Ramos (cell line): ENCODE measurements around the gene PPM1J.
"Not testable (repeated sequence)": the region's sequence is repeated elsewhere in the genome, so short reads cannot be mapped to it uniquely, and the experiment has no call there.

Experiments
- in situ Hi-C: fragments of 300-500 bp; cut with MboI; formaldehyde crosslinking; loops from one replicate; pipeline ENCODE4 v1.14.3; 2022; ENCODE audit warnings: low sequenced_read_pairs; ENCODE audit not compliant: unreplicated experiment

Gene PPM1J

DNA sequence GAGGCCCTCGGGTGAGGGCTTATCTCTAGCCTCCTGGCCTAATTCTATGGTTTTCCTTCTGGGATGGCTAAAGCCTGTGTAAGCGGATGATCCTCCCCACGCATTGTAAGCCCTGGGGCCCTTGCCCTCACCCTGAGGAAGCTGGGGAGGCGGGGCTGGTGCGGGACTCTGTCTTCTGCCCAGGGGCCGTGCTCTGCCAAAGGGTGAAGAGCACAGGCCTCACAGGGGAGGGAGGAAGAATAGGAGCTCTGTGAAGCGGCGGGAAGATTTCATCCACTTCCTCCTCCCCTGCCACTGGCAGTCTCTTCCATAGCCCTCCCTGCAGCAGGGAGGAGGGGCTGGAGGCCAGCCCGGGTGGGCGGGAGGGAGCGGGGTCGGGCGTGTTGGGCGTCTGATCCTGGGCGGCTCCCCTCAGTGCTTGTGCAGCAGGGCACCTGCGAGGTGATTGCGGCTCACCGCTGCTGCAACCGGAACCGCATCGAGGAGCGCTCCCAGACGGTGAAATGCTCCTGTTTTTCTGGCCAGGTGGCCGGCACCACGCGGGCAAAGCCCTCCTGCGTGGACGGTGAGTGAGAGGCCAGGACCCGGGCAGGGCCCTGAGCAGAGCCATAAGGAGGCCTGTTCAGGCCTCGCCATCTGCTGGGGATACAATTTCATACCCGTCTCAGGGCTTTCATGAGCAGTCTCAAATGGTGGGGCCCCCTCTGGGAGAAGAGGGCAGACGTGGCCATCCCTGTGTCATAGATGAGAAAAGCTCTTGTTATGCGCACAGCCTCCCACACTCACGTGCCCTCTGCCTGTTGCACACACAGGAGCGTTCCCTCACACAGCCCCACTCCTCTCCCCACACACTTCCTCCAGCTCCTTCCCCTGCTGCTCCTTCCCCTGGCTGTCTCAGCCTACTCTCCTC, 7.7 kb upstream of the PPM1J start:
- in situ Hi-C loops, result no loop called here

- in situ Hi-C loops, result no loop called here
These were observed 6.9 kb upstream of the PPM1J start for GRCh38 chr1:112721966-112722524.

DNA sequence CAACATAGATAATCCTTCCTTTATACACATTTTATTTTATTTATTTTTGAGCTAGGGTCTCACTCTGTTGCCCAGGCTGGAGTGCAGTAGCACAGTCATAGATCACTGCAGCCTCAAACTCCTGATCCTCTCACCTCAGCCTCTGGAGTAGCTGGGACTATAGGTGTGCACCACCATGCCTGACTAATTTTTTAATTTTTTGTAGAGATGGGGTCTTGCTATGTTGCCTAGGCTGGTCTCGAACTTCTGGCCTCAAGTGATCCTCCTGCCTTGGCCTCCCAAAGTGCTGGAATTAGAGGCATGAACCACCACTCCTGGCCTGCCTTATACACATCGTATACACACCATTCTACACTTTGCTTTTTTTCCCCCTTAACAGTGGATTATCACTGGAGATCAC, 6.2 kb upstream of the PPM1J start:
- in situ Hi-C loops, result not testable (repeated sequence)

GRCh38 chr1:112720800-112721199, 5.7 kb upstream of the PPM1J start:
- in situ Hi-C loops, result no loop called here

DNA sequence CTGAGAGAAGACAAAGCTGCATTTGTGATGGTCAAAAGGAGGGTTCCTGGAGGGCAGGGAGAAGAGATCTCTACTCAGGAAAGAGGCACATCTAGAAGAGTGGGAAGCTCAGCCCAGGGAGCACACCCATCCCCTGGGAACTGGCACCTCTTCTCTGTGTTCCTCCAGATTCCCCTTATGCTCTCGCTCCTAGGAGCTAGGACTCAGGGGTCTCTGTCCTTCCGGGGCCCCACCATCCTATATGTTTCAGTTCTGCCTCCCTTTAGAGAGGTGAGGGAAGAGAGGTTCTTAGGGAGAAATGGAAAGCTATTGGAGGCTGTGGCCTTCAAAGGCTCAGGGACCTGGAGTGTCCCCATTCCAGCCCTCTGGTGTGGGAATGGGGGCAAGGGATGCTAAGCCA, 4.6 kb upstream of the PPM1J start:
- in situ Hi-C loops, result loop anchor here (5.0 to 10.0 kb wide), 2 partner anchors 88 to 315 kb away; no protein-coding TSS in a partner anchor

DNA sequence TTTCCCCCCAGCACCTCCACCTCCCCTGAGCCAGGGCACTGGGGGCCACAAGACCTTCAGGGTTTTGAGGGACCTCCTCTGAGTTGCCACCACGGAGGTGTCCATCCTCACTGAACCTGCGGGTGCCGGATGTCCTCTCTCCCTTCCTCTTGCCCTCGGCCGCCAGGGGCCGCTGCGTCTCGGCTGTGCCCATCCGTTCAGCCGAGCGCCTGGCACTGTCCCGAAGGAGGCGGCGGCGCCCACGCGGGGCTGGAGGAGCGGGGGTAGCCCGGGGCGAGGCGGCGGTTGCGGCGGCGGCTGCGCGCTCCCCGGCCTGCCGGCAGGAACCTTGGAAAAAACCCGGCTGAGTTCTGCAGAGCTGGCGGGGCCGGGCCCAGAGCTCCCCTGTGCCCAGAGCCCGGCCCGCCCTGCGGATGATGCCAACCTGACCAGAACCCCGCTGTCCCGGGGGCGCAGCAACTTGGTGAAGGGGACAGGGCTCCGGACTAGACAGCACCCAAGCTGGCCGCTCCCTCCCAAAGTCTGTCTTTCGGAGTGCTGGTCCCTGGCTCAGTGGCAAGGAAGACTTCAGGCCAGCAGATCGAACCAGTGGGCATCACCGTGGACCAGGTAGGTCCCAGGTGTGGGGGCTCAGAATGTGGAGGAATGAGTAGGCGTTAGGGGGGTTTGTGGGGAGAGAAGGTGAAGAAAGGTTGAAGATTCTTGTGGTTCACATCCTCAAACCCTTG, 3.7 kb upstream of the PPM1J start:
- in situ Hi-C loops, result loop anchor here (5.0 to 10.0 kb wide), 2 partner anchors 88 to 316 kb away; no protein-coding TSS in a partner anchor

- in situ Hi-C loops, result loop anchor here (5.0 to 10.0 kb wide), 2 partner anchors 90 to 317 kb away; no protein-coding TSS in a partner anchor
These were observed 2.2 kb upstream of the PPM1J start for GRCh38 chr1:112717263-112717873.

DNA sequence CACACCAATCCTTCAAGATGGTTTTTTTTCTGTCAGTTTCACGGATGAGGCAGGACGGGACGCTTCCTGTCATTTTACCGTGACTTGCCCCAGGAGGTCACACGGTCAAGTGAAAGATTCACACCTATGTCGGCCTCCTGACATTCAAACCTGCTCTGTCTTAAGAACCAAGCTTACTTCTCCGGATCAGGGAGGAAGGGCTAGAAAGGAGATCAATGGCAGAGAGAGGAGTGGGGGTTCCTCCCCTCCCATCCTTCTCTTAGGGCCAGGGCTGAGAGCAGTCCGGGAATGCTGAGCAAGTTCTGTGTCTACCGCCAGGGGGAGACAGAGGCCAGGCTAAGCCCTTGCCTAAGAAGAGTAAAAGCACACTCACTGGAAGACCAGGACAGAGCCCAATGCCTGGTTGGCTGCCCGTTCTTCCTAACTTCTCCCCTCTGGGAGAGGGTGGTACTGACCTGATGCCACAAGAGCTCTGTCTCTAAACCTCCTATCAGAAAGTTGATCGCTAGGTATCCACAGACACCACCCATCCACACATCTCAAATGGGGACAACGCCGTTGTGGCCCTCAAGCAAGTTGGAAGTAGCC, 1.1 kb upstream of the PPM1J start:
- in situ Hi-C loops, result loop anchor here (5.0 to 10.0 kb wide), 2 partner anchors 91 to 319 kb away; no protein-coding TSS in a partner anchor

GRCh38 chr1:112714313-112715263, 544 bp downstream of the PPM1J start:
- in situ Hi-C loops, result loop anchor here (5.0 to 10.0 kb wide), 2 partner anchors 93 to 320 kb away; no protein-coding TSS in a partner anchor

- in situ Hi-C loops, result loop anchor here (10.0 kb wide), 1 partner anchor 321 kb away; no protein-coding TSS in a partner anchor
These were observed 1.4 kb downstream of the PPM1J start for GRCh38 chr1:112713466-112714312.

GRCh38 chr1:112712701-112713128, 2.4 kb downstream of the PPM1J start:
- in situ Hi-C loops, result loop anchor here (10.0 kb wide), 1 partner anchor 322 kb away; no protein-coding TSS in a partner anchor

DNA sequence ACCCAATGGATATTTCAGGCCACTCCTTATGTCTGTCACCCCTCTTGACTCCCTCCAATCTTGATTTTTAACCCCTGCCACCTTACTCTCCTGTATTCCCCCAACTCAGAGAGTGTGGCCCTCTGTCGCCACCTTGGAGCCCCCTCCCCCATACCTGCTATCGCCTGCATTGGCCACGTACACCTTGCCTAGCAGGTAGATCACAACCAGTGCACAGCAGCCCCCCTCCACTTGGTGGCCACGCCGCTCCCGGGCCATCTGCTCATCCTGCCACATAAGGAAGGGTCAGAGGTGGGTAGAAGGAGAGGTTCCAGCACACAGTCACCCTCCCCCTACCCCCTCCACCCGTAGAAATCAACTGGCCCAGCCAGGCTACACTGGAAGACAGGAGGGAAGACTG, 2.9 kb downstream of the PPM1J start:
- in situ Hi-C loops, result loop anchor here (10.0 kb wide), 1 partner anchor 323 kb away; no protein-coding TSS in a partner anchor

GRCh38 chr1:112711670-112712069, 3.5 kb downstream of the PPM1J start:
- in situ Hi-C loops, result loop anchor here (10.0 kb wide), 1 partner anchor 323 kb away; no protein-coding TSS in a partner anchor

GRCh38 chr1:112711041-112711440, 4.1 kb downstream of the PPM1J start:
- in situ Hi-C loops, result loop anchor here (10.0 kb wide), 1 partner anchor 324 kb away; no protein-coding TSS in a partner anchor

DNA sequence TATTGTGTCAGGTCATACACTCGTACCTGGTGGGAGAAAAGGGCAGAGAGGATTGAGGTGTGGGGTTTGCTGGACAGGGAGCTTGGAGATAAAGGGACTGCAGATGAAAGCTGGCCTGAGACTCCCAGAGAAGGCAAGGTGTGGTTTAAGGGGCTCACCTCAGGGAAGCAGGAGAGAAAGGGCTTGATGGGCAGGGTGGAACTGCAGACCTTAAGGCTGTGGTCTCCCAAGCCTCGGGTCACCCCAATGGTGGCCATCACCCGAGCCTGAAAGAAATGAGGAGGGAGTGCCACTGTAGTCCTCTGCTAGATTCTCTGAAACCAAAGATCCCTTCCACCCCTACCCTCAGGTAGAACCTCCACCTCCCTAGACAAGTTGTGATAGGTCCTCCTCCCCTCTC, 4.5 kb downstream of the PPM1J start:
- in situ Hi-C loops, result loop anchor here (10.0 kb wide), 1 partner anchor 324 kb away; no protein-coding TSS in a partner anchor

- in situ Hi-C loops, result loop anchor here (10.0 kb wide), 1 partner anchor 325 kb away; no protein-coding TSS in a partner anchor
These were observed 5.0 kb downstream of the PPM1J start for GRCh38 chr1:112710159-112710558.

DNA sequence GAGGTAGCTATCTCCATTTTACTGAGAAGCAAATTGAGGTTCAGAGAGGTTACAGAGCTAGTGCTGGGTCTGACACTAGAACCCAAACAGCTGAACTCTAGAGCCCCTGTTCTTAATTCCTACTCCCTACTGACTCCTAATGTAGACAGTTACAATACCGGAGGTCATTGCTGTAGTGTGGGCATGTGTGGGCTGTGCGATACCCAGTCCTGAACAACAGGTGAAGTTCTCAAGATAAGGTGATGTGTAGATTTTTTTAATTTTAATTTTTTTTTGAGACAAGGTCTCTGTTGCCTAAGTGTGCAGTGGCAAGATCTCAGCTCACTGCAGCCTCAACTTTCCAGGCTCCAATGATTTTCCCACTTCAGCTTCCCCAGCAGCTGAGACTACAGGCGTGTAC, 6.6 kb downstream of the PPM1J start:
- in situ Hi-C loops, result loop anchor here (5.0 kb wide), 1 partner anchor 316 kb away; no protein-coding TSS in a partner anchor
